ENCODE results near the gene LYPD6. TPM values are rescaled to one million over a fixed set of nuclear protein-coding genes. Genes with fewer than 3 reads are reported as not detected.

Gene LYPD6
- total and polyA plus RNA-seq, 2 experiments from 2014 or later = 2.3 to 3.9 TPM

GRCh38 chr2:149467436-149467835, 137.0 kb downstream of the LYPD6 start:
- Histone ChIP-seq H3K4me1 (ENCODE audit: insufficient read depth) (peaks cover 28% of the 10 kb centered on the region), H3F3A (ENCODE audit: insufficient read depth) (peaks cover 15% of the 10 kb centered on the region; the same call in 1 of the 2 replicates), H3K27me3 (replicated peaks; ENCODE audit: insufficient read depth) (no peaks in the 10 kb centered on the region), H3K4me2 (ENCODE audit: unreplicated experiment) (no peak overlapping the region), H3K9ac (no peak overlapping the region), H3K36me3 (ENCODE audit: low read depth) (no peaks in the 10 kb centered on the region), H3K27ac (no peak overlapping the region), H2AFZ (no peak overlapping the region), H3K4me3 (no peak overlapping the region), H3K79me2 (ENCODE audit: insufficient read depth) (no peaks in the 10 kb centered on the region), H3K9me2 (ENCODE audit: insufficient read depth) (no peaks in the 10 kb centered on the region), H4K20me1 (ENCODE audit: insufficient read depth) (no peaks in the 10 kb centered on the region), H3K9me3 (ENCODE audit: low read depth) (no peaks in the 10 kb centered on the region)
- in situ Hi-C loops (cut with MboI) = no loop called here
- 11 to 19% methylated on average over 2 of the region's 2 CpGs for whole genome bisulfite sequencing, 2 experiments (ENCODE audit: low coverage in 1 of 2, low lambda C conversion rate in 2 of 2, missing lambda C conversion rate in 2 of 2)
- no peak for TF ChIP-seq EZH2phosphoT487 (IDR thresholded peaks at IDR 0.05; ENCODE audit: insufficient read depth, low read depth)
- DNase-seq = peak; percentile 16

DNA sequence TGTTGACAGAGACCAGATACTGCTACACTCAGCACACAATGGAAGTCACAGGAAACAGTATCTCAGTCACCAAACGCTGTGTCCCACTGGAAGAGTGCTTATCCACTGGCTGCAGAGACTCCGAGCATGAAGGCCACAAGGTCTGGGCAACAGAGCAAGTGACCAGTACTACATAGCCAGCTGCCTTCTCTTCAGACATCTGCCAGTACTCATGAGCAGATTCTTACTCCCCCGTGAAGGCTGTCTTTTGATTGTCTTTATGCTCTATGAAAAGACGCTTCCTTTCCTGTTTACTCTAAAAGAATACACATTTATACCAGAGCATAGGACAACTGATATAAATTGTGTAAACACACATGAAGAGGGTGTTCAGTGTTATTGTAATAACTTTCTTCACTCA, 138.2 kb downstream of the LYPD6 start:
- WGBS, 2 experiments (ENCODE audit: low coverage in 1 of 2, low lambda C conversion rate in 2 of 2, missing lambda C conversion rate in 2 of 2) = 56 to 57% methylated on average over 4 of the region's 4 CpGs
- Histone ChIP-seq H4K20me1 (ENCODE audit: insufficient read depth) (no peaks in the 10 kb centered on the region), H3K79me2 (ENCODE audit: insufficient read depth) (no peaks in the 10 kb centered on the region), H3K9me3 (ENCODE audit: low read depth) (no peaks in the 10 kb centered on the region), H3K36me3 (ENCODE audit: low read depth) (no peaks in the 10 kb centered on the region), H3K27ac (no peak overlapping the region), H3K27me3 (replicated peaks; ENCODE audit: insufficient read depth) (no peaks in the 10 kb centered on the region), H3K9me2 (ENCODE audit: insufficient read depth) (no peaks in the 10 kb centered on the region), H3K4me2 (ENCODE audit: unreplicated experiment) (no peak overlapping the region), H3K9ac (no peak overlapping the region), H3K4me1 (ENCODE audit: insufficient read depth) (peaks cover 23% of the 10 kb centered on the region), H3F3A (ENCODE audit: insufficient read depth) (peaks cover 15% of the 10 kb centered on the region; the same call in 1 of the 2 replicates), H2AFZ (no peak overlapping the region), H3K4me3 (no peak overlapping the region)
- in situ Hi-C loops (cut with MboI) = no loop called here
- DNase-seq = no peak
- TF ChIP-seq EZH2 (IDR thresholded peaks at IDR 0.05; ENCODE audit: insufficient read depth, poor library complexity, severe bottlenecking) = no peak
- TF ChIP-seq EZH2phosphoT487 (IDR thresholded peaks at IDR 0.05; ENCODE audit: insufficient read depth, low read depth) = no peak

DNA sequence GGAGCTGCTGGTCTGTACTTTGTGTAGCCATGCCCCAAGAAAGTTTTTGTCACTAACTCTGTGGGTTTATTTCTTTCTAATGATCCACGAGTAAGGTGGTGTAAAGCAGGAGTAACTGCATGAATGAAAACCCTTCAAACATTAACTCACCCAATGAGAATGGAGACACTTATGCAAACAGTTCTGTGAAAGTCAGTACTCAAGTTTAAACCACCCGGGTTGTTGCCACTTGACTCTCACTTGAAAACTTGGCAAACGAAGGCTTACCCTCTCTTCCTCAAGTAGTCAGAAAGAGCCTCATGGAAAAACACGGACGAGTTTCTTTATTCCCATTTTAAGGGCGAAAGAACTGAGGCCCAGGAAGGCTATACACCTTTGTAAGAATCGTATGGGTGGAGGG, 139.7 kb downstream of the LYPD6 start:
- Histone ChIP-seq H3K4me2 (ENCODE audit: unreplicated experiment) (no peak overlapping the region), H3F3A (ENCODE audit: insufficient read depth) (peaks cover 15% of the 10 kb centered on the region; the same call in 1 of the 2 replicates), H4K20me1 (ENCODE audit: insufficient read depth) (no peaks in the 10 kb centered on the region), H3K4me1 (ENCODE audit: insufficient read depth) (peaks cover 21% of the 10 kb centered on the region), H3K36me3 (ENCODE audit: low read depth) (no peaks in the 10 kb centered on the region), H3K9me3 (ENCODE audit: low read depth) (no peaks in the 10 kb centered on the region), H3K9me2 (ENCODE audit: insufficient read depth) (no peaks in the 10 kb centered on the region), H3K9ac (no peak overlapping the region), H3K4me3 (no peak overlapping the region), H2AFZ (no peak overlapping the region), H3K27ac (no peak overlapping the region), H3K79me2 (ENCODE audit: insufficient read depth) (no peaks in the 10 kb centered on the region), H3K27me3 (replicated peaks; ENCODE audit: insufficient read depth) (no peaks in the 10 kb centered on the region)
- DNase-seq = no peak
- WGBS, 2 experiments (ENCODE audit: low coverage in 1 of 2, low lambda C conversion rate in 2 of 2, missing lambda C conversion rate in 2 of 2) = 54 to 58% methylated on average over 7 of the region's 7 CpGs
- no peak for TF ChIP-seq EZH2 (IDR thresholded peaks at IDR 0.05; ENCODE audit: insufficient read depth, poor library complexity, severe bottlenecking)
- TF ChIP-seq EZH2phosphoT487 (IDR thresholded peaks at IDR 0.05; ENCODE audit: insufficient read depth, low read depth) = no peak
- in situ Hi-C loops (cut with MboI) = no loop called here

- Histone ChIP-seq H3F3A (ENCODE audit: insufficient read depth) (peaks cover 7% of the 10 kb centered on the region; the same call in 1 of the 2 replicates), H3K36me3 (ENCODE audit: low read depth) (no peaks in the 10 kb centered on the region), H3K9me2 (ENCODE audit: insufficient read depth) (no peaks in the 10 kb centered on the region), H3K4me1 (ENCODE audit: insufficient read depth) (peaks cover 9% of the 10 kb centered on the region; the same call in 1 of the 2 replicates), H3K9me3 (ENCODE audit: low read depth) (no peaks in the 10 kb centered on the region), H3K9ac (no peak overlapping the region), H4K20me1 (ENCODE audit: insufficient read depth) (no peaks in the 10 kb centered on the region), H3K79me2 (ENCODE audit: insufficient read depth) (no peaks in the 10 kb centered on the region), H3K4me3 (no peak overlapping the region), H3K27ac (no peak overlapping the region), H3K27me3 (replicated peaks; ENCODE audit: insufficient read depth) (no peaks in the 10 kb centered on the region), H3K4me2 (ENCODE audit: unreplicated experiment) (no peak overlapping the region), H2AFZ (no peak overlapping the region)
- 58 to 69% methylated on average over 2 of the region's 2 CpGs for WGBS, 2 experiments (ENCODE audit: low coverage in 1 of 2, low lambda C conversion rate in 2 of 2, missing lambda C conversion rate in 2 of 2)
- in situ Hi-C loops (cut with MboI) = no loop called here
- no peak for TF ChIP-seq EZH2 (IDR thresholded peaks at IDR 0.05; ENCODE audit: insufficient read depth, poor library complexity, severe bottlenecking)
- TF ChIP-seq EZH2phosphoT487 (IDR thresholded peaks at IDR 0.05; ENCODE audit: insufficient read depth, low read depth) = no peak
- DNase-seq = no peak
These were observed 142.0 kb downstream of the LYPD6 start for GRCh38 chr2:149472413-149472812.

DNA sequence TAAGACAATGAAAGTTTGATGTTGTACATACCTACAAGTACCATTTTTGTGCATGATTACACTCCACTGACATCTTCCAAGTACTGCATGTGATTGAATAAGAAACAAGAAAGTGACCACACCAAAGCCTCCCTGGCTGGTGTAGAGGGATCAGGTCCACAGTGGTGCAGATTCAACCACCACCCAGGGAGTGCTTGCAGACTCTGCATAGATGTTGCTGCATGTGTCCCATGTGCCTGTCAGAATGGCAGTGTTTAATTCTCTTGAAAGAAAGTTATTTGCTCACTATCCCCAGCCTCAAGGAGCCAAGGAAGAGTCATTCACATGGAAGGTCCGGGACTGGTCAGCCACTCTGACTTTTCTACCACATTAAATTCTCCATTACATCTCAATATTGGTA, 142.7 kb downstream of the LYPD6 start:
- Histone ChIP-seq H3K4me2 (ENCODE audit: unreplicated experiment) (no peak overlapping the region), H3K4me1 (ENCODE audit: insufficient read depth) (peaks cover 2% of the 10 kb centered on the region; the same call in 1 of the 2 replicates), H3K36me3 (ENCODE audit: low read depth) (no peaks in the 10 kb centered on the region), H3K27ac (no peak overlapping the region), H3K9ac (no peak overlapping the region), H2AFZ (no peak overlapping the region), H3K9me2 (ENCODE audit: insufficient read depth) (no peaks in the 10 kb centered on the region), H3K9me3 (ENCODE audit: low read depth) (no peaks in the 10 kb centered on the region), H3K27me3 (replicated peaks; ENCODE audit: insufficient read depth) (no peaks in the 10 kb centered on the region), H3K4me3 (no peak overlapping the region), H3K79me2 (ENCODE audit: insufficient read depth) (no peaks in the 10 kb centered on the region), H4K20me1 (ENCODE audit: insufficient read depth) (no peaks in the 10 kb centered on the region), H3F3A (ENCODE audit: insufficient read depth) (0 out of 2 replicates have a peak, but pooled peaks cover under 1% of the 10 kb centered on the region)
- in situ Hi-C loops (cut with MboI) = no loop called here
- DNase-seq = no peak
- 65 to 78% methylated on average over 1 of the region's 1 CpG for WGBS, 2 experiments (ENCODE audit: low coverage in 1 of 2, low lambda C conversion rate in 2 of 2, missing lambda C conversion rate in 2 of 2)
- TF ChIP-seq EZH2 (IDR thresholded peaks at IDR 0.05; ENCODE audit: insufficient read depth, poor library complexity, severe bottlenecking) = no peak
- TF ChIP-seq EZH2phosphoT487 (IDR thresholded peaks at IDR 0.05; ENCODE audit: insufficient read depth, low read depth) = no peak

All from GM23248 (cell line).